Measurements from ENCODE around the gene STRAP. TPM values are rescaled to one million over a fixed set of nuclear protein-coding genes. Genes with fewer than 3 reads are reported as not detected.

STRAP gene
- total and polyA plus RNA-seq, 2 donors (not counting 3 experiments of a cell fraction or from before 2014, with no cell fraction given) = 76.9 to 138 TPM

DNA sequence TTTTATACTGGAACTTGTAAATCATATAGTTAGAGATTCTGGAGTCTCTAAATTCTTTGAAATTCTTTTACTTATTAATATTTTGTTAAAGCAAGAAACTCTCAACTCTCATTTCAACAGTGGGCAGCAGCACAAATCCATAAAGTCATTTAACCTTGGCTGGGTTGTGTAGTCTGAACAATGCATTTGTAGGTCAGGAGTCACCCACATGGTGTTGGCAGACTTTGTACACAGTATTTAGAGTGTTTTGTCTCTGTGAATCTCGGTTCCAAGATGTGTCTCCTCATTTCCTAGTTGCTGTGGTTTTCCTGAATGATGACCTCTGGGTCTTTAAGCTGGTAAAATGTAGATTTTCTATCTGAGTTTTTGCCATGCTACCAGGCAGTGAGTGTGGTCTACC, 20.8 kb upstream of the STRAP start:
- Histone ChIP-seq H3K36me3 (ENCODE audit: control insufficient read depth in 2 of 2, extremely low read depth in 1 of 2, insufficient read depth in 2 of 2, low read length in 2 of 2) (no peaks in the 10 kb centered on the region), H3K79me2 (ENCODE audit: control insufficient read depth, insufficient read depth, low read length) (no peaks in the 10 kb centered on the region), H3K9me3 (replicated peaks; ENCODE audit: control insufficient read depth, insufficient read depth, low read length) (no peaks in the 10 kb centered on the region), H2AFZ (ENCODE audit: low read depth, low read length) (no peak overlapping the region), H3K27ac (ENCODE audit: insufficient read depth, low read depth, low read length) (no peak overlapping the region), H3K4me2 (ENCODE audit: insufficient read depth, low read length) (no peak overlapping the region), H3K9me1 (replicated peaks; ENCODE audit: control insufficient read depth, extremely low read depth, insufficient read depth, low read length) (no peaks in the 10 kb centered on the region), H3K4me3 (replicated peaks in 1 of 3; ENCODE audit: insufficient read depth in 1 of 3, low read depth in 1 of 3, low read length in 3 of 3) (no peak overlapping the region), H3K4me1 (ENCODE audit: control insufficient read depth, extremely low read depth, insufficient read depth, low read length) (no peaks in the 10 kb centered on the region), H4K20me1 (replicated peaks; ENCODE audit: control insufficient read depth, extremely low read depth, insufficient read depth, low read length) (no peaks in the 10 kb centered on the region), H3K27me3 (ENCODE audit: control insufficient read depth in 2 of 2, insufficient read depth in 2 of 2, low read length in 2 of 2) (peaks cover 0 to 2% of the 10 kb centered on the region in 2 experiments), H3K9ac (replicated peaks; ENCODE audit: extremely low read depth, insufficient read depth, low read length) (no peak overlapping the region)
- no peak for DNase-seq (ENCODE audit: low read depth, low spot score)
- no peak for TF ChIP-seq POLR2AphosphoS5 (IDR thresholded peaks at IDR 0.05; ENCODE audit: insufficient read depth, low read depth, low read length)
- TF ChIP-seq, protein P1, sequence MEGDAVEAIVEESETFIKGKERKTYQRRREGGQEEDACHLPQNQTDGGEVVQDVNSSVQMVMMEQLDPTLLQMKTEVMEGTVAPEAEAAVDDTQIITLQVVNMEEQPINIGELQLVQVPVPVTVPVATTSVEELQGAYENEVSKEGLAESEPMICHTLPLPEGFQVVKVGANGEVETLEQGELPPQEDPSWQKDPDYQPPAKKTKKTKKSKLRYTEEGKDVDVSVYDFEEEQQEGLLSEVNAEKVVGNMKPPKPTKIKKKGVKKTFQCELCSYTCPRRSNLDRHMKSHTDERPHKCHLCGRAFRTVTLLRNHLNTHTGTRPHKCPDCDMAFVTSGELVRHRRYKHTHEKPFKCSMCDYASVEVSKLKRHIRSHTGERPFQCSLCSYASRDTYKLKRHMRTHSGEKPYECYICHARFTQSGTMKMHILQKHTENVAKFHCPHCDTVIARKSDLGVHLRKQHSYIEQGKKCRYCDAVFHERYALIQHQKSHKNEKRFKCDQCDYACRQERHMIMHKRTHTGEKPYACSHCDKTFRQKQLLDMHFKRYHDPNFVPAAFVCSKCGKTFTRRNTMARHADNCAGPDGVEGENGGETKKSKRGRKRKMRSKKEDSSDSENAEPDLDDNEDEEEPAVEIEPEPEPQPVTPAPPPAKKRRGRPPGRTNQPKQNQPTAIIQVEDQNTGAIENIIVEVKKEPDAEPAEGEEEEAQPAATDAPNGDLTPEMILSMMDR (IDR thresholded peaks at IDR 0.05; ENCODE audit: extremely low read depth in 1 of 2, insufficient read depth in 1 of 2, low read depth in 1 of 2, low read length in 2 of 2) = no peak
- TF ChIP-seq FOS (IDR thresholded peaks at IDR 0.05; ENCODE audit: borderline replicate concordance, insufficient read depth, low read length) = no peak
- TF ChIP-seq MAX (IDR thresholded peaks at IDR 0.05; ENCODE audit: insufficient read depth, insufficient read length) = no peak
- no peak for TF ChIP-seq JUN (IDR thresholded peaks at IDR 0.05; ENCODE audit: borderline replicate concordance, insufficient read depth, insufficient read length, low read depth)
- no peak for TF ChIP-seq GATA2 (IDR thresholded peaks at IDR 0.05; ENCODE audit: insufficient read depth, insufficient read length, low read depth, low read length)
- BruUV-seq (replicated peaks) = no TSS peak
- intact Hi-C loops (cut with micrococcal nuclease) (no loop called here), dilution Hi-C loops (cut with MboI; ENCODE audit: extremely low pct_ligation_motif_present, low sequenced_read_pairs) (no loop called here)
- ChIA-PET POLR2A (no interaction called here), CTCF (interaction anchor here (0.7 to 2.9 kb wide), 2 partner anchors 277 to 714 kb away, joined by 3 to 9 read pairs; no protein-coding TSS in a partner anchor)
- FAIRE-seq = no peak

All from endothelial cell of umbilical vein (primary cell).